K562 (cell line): ENCODE data around the gene POLR3C. TPM values are rescaled to one million over a fixed set of nuclear protein-coding genes. Genes with fewer than 3 reads are reported as not detected.

ENCODE experiments used
- ARHGAP35 ChIP-seq: fragments of 450-650 bp; IDR thresholded peaks from 2 replicates; pipeline ENCODE4 v1.6.1; 2018; ENCODE audit not compliant: partially characterized antibody
- ATF7 ChIP-seq: fragments of 450-650 bp; IDR thresholded peaks from 2 replicates; pipeline ENCODE4 v1.7.1; 2014; ENCODE audit warnings: mild to moderate bottlenecking, moderate library complexity
- BCOR ChIP-seq: fragments of 450-650 bp; IDR thresholded peaks from 2 replicates; pipeline ENCODE4 v1.6.1; 2016
- DNMT1 ChIP-seq: fragments of 450-650 bp; IDR thresholded peaks from 2 replicates; pipeline ENCODE4 v1.6.1; 2016; ENCODE audit warnings: antibody characterized with exemption, mild to moderate bottlenecking
- ELF2 ChIP-seq: fragments of 250-450 bp; sonication (Bioruptor Pico); IDR thresholded peaks from 2 replicates; pipeline ENCODE4 v1.5.0; 2021; ENCODE audit warnings: mild to moderate bottlenecking
- ETV5 ChIP-seq: sonication (generic); formaldehyde crosslinking; IDR thresholded peaks from 2 replicates; pipeline ENCODE4 v1.4.0; 2020; ENCODE audit warnings: low read depth, mild to moderate bottlenecking, missing genetic modification reagents
- HDAC1 ChIP-seq, 2 experiments: fragments of 450-650 bp; IDR thresholded peaks; 2 replicates each; pipeline ENCODE4 v1.6.1; 2016 to 2017; ENCODE audit warnings: inconsistent platforms in 1 of 2, mild to moderate bottlenecking in 1 of 2, moderate library complexity in 1 of 2
- HMG20A ChIP-seq: fragments of 450-650 bp; formaldehyde crosslinking; conservative IDR thresholded peaks from 2 replicates; pipeline ENCODE4 v1.4.0; 2020; ENCODE audit warnings: mild to moderate bottlenecking, mixed read lengths
- NUFIP1 ChIP-seq: fragments of 450-650 bp; IDR thresholded peaks from 2 replicates; pipeline ENCODE4 v1.6.1; 2018; ENCODE audit not compliant: partially characterized antibody
- PCBP1 ChIP-seq: fragments of 200-400 bp; formaldehyde crosslinking; IDR thresholded peaks from 2 replicates; pipeline ENCODE4 v1.6.1; 2018; ENCODE audit warnings: mild to moderate bottlenecking, low read depth, low read length; ENCODE audit not compliant: poor library complexity, severe bottlenecking
- PHF21A ChIP-seq: fragments of 450-650 bp; IDR thresholded peaks from 2 replicates; pipeline ENCODE4 v1.6.1; 2017; ENCODE audit warnings: low read depth, borderline replicate concordance
- SMAD4 ChIP-seq: fragments of 250-450 bp; sonication (Bioruptor Pico); conservative IDR thresholded peaks from 2 replicates; pipeline ENCODE4 v1.8.0; 2021; ENCODE audit warnings: inconsistent platforms, mild to moderate bottlenecking, moderate library complexity
- SRSF1 ChIP-seq: fragments of 200-400 bp; formaldehyde crosslinking; IDR thresholded peaks from 2 replicates; pipeline ENCODE4 v1.6.1; 2017; ENCODE audit warnings: mild to moderate bottlenecking, low read depth, low read length, moderate library complexity
- TAF15 ChIP-seq: fragments of 200-400 bp; formaldehyde crosslinking; IDR thresholded peaks from 2 replicates; pipeline ENCODE4 v1.6.1; 2017; ENCODE audit warnings: mild to moderate bottlenecking, low read depth, low read length, moderate library complexity
- ZNF644 ChIP-seq: fragments of 200-800 bp; sonication (Bioruptor generic); IDR thresholded peaks from 2 replicates; pipeline ENCODE4 v1.6.1; 2016; ENCODE audit warnings: low read depth, missing genetic modification characterization, missing compliant biosample characterization
- ZNF699 ChIP-seq: fragments of 250-450 bp; sonication (Bioruptor Pico); IDR thresholded peaks from 2 replicates; pipeline ENCODE4 v1.8.0; 2021; ENCODE audit warnings: mild to moderate bottlenecking, moderate library complexity; ENCODE audit not compliant: insufficient replicate concordance
- polyA plus RNA-seq, 8 experiments: library from polyadenylated mRNA; depleted of rRNA in 4 of 8; stranded (reverse) in 5 of 8; unstranded in 3 of 8; fragments of >200 nt; fragmentation: Nextera tagmentation in 2 of 8; fragmentation: Illumina TruSeq in 1 of 8; extraction: Ambion mirVana in 2 of 8; extraction: Trizol in 1 of 8; gene quantifications; 2 replicates each; pipeline versions ENCODE4 v1.2.1 to v1.2.3, GENCODE V29; 2011 to 2014; ENCODE audit warnings: inconsistent platforms in 1 of 8, missing spikeins in 1 of 8
- total RNA-seq, 7 experiments: library from RNA; depleted of rRNA in 6 of 7; stranded (reverse); fragments of >200 nt in 6 of 7; fragmentation: Illumina TruSeq in 2 of 7; extraction: Trizol in 2 of 7; gene quantifications; 2 replicates each; pipeline versions ENCODE4 v1.2.1 to v1.2.3, GENCODE V29; 2011 to 2021; ENCODE audit warnings: low replicate concordance in 1 of 7
- TF ChIP-seq, protein P1 (sequence below): sonication (generic); formaldehyde crosslinking; IDR thresholded peaks from 2 replicates; pipeline ENCODE4 v1.8.1; 2023; ENCODE audit warnings: mild to moderate bottlenecking, missing genetic modification reagents
- TF ChIP-seq, protein P2 (sequence below): fragments of 250-450 bp; sonication (Bioruptor Pico); IDR thresholded peaks from 2 replicates; pipeline ENCODE4 v1.4.0; 2020
- TF ChIP-seq, protein P3 (sequence below): IDR thresholded peaks from 2 replicates; pipeline ENCODE4 v1.6.1; 2014; ENCODE audit warnings: antibody characterized with exemption
- TF ChIP-seq, protein P4 (sequence below), 2 experiments: fragments of 150-350 bp in 1 of 2; IDR thresholded peaks; 2 replicates each; pipeline ENCODE4 v1.6.1; 2012 to 2016; ENCODE audit warnings: low read depth in 2 of 2, low read length in 2 of 2, mild to moderate bottlenecking in 1 of 2, moderate library complexity in 1 of 2

The POLR3C gene
- total and polyA plus RNA-seq, 9 of the 15 experiments (the other 6 are each of a cell fraction or from before 2014, with no cell fraction given): 19.7 to 64.1 (median 45.2) TPM

DNA sequence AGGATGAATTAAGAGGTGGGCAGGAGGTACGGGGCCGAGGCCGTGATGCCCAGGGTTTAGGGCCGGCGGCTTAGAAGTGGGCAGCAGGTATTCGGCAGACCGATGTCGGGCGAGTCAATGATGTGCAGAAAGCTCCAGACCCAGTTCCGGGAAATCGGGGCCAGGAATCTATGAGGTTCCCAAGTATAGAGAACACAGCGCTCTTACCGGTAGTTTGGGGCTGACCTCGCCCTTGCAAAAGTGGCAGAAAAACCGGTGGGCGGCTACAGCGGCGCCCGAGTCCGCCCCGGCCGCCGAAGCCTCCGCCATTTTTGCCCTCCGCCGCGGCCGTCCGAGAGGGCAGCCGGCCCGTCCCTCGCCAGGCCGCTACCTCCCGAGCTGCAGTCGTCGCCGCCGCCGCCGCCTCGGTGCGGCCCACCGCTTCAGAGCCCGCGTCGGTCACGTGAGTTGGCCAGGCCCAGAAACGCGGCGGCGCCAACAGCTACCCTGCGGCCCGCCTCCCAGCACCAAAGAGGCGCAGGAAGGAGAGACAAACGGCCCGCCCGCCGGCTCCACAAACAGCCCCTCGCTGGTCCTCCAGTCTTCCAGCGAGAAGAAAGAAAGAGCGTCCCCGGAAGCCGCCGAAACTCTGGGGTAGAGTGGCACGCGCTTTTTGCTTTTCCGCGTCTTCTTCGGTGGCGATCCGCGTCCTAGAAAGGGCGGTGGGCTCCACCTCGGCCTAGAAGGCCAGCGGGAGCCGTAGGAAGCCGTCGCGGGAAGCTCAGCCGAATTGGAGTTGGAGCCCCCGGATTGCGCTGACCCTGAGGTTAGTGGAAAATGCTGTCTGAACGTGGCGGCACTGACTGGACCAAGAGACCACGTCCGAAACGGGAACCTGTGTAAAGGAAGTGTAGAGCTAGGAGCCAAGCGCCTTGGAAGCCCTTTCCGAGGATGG, at the start of gene POLR3C, which contains the start of gene RNF115 (continued):
- TF ChIP-seq ELF2 (CRISPR knock-in tag) (peak; percentile 87), ARHGAP35 (no peak), NUFIP1 (no peak), TAF15 (no peak), ZNF644 (tag) (0 out of 2 replicates have a peak, but pooled peaks have one; percentile 44), HMG20A (no peak), ATF7 (peak; percentile 75), ZNF699 (CRISPR knock-in tag) (no peak), DNMT1 (no peak), PHF21A (no peak), PCBP1 (no peak), BCOR (peak; percentile 23; the same call in 1 of the 2 replicates), SRSF1 (0 out of 2 replicates have a peak, but pooled peaks have one; percentile 25), SMAD4 (CRISPR knock-in tag) (peak; percentile 91; the same call in 1 of the 2 replicates), HDAC1 (IDR thresholded peaks at IDR 0.05) (peak in 1 of 2 experiments; percentile 89; a peak in 2 of 4 replicates), ETV5 (CRISPR knock-in tag) (peak; percentile 25; the same call in 1 of the 2 replicates)
- TF ChIP-seq, protein P1, sequence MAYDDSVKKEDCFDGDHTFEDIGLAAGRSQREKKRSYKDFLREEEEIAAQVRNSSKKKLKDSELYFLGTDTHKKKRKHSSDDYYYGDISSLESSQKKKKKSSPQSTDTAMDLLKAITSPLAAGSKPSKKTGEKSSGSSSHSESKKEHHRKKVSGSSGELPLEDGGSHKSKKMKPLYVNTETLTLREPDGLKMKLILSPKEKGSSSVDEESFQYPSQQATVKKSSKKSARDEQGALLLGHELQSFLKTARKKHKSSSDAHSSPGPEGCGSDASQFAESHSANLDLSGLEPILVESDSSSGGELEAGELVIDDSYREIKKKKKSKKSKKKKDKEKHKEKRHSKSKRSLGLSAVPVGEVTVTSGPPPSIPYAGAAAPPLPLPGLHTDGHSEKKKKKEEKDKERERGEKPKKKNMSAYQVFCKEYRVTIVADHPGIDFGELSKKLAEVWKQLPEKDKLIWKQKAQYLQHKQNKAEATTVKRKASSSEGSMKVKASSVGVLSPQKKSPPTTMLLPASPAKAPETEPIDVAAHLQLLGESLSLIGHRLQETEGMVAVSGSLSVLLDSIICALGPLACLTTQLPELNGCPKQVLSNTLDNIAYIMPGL (CRISPR knock-in tag): 0 out of 2 replicates have a peak, but pooled peaks have one; percentile 67
- TF ChIP-seq, protein P2, sequence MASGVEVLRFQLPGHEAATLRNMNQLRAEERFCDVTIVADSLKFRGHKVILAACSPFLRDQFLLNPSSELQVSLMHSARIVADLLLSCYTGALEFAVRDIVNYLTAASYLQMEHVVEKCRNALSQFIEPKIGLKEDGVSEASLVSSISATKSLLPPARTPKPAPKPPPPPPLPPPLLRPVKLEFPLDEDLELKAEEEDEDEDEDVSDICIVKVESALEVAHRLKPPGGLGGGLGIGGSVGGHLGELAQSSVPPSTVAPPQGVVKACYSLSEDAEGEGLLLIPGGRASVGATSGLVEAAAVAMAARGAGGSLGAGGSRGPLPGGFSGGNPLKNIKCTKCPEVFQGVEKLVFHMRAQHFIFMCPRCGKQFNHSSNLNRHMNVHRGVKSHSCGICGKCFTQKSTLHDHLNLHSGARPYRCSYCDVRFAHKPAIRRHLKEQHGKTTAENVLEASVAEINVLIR: no peak
- TF ChIP-seq, protein P3, sequence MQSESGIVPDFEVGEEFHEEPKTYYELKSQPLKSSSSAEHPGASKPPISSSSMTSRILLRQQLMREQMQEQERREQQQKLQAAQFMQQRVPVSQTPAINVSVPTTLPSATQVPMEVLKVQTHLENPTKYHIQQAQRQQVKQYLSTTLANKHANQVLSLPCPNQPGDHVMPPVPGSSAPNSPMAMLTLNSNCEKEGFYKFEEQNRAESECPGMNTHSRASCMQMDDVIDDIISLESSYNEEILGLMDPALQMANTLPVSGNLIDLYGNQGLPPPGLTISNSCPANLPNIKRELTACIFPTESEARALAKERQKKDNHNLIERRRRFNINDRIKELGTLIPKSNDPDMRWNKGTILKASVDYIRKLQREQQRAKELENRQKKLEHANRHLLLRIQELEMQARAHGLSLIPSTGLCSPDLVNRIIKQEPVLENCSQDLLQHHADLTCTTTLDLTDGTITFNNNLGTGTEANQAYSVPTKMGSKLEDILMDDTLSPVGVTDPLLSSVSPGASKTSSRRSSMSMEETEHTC: no peak
- TF ChIP-seq, protein P4, sequence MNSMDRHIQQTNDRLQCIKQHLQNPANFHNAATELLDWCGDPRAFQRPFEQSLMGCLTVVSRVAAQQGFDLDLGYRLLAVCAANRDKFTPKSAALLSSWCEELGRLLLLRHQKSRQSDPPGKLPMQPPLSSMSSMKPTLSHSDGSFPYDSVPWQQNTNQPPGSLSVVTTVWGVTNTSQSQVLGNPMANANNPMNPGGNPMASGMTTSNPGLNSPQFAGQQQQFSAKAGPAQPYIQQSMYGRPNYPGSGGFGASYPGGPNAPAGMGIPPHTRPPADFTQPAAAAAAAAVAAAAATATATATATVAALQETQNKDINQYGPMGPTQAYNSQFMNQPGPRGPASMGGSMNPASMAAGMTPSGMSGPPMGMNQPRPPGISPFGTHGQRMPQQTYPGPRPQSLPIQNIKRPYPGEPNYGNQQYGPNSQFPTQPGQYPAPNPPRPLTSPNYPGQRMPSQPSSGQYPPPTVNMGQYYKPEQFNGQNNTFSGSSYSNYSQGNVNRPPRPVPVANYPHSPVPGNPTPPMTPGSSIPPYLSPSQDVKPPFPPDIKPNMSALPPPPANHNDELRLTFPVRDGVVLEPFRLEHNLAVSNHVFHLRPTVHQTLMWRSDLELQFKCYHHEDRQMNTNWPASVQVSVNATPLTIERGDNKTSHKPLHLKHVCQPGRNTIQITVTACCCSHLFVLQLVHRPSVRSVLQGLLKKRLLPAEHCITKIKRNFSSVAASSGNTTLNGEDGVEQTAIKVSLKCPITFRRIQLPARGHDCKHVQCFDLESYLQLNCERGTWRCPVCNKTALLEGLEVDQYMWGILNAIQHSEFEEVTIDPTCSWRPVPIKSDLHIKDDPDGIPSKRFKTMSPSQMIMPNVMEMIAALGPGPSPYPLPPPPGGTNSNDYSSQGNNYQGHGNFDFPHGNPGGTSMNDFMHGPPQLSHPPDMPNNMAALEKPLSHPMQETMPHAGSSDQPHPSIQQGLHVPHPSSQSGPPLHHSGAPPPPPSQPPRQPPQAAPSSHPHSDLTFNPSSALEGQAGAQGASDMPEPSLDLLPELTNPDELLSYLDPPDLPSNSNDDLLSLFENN (IDR thresholded peaks at IDR 0.05; ENCODE audit: low read depth in 2 of 2, low read length in 2 of 2): no peak
